Measurements from ENCODE around the gene FAM53B.

The FAM53B gene

GRCh38 chr10:124579011-124579399, 165.2 kb downstream of the FAM53B start:
- peaks cover 0 to 7% of the 10 kb centered on the region in 2 donors for H3K9me3 ChIP-seq (replicated peaks in 1 of 2; ENCODE audit: control insufficient read depth in 2 of 2, insufficient read depth in 1 of 2, low read depth in 1 of 2, low read length in 2 of 2)
- H2AFZ ChIP-seq (ENCODE audit: low read length): no peak overlapping the region
- WGBS, 2 donors (ENCODE audit: extremely low coverage in 2 of 2, insufficient read length in 2 of 2, insufficient replicate concordance in 1 of 2): no CpG with 5 or more reads among the region's 16 CpGs
- H4K91ac ChIP-seq (ENCODE audit: low read depth, low read length, poor library complexity): no peak overlapping the region
- peak overlapping the region; percentile 19 for H2AK5ac ChIP-seq (ENCODE audit: low read depth, low read length)
- H2BK120ac ChIP-seq (ENCODE audit: low read depth, low read length): no peak overlapping the region
- DNase-seq (ENCODE audit: low spot score): no peak
- H3K4me1 ChIP-seq (ENCODE audit: control insufficient read depth in 2 of 2, insufficient read depth in 1 of 2, low read depth in 1 of 2, low read length in 2 of 2): no peaks in the 10 kb centered on the region
- H2BK15ac ChIP-seq (ENCODE audit: low read length): no peak overlapping the region
- no peak overlapping the region for H2BK12ac ChIP-seq (ENCODE audit: low read length)
- no peak overlapping the region for H3K18ac ChIP-seq (ENCODE audit: low read length)
- no peak overlapping the region for H3K4ac ChIP-seq (ENCODE audit: low read length)
- no peak overlapping the region for H2BK5ac ChIP-seq (ENCODE audit: low read length)
- no peak overlapping the region for H3K4me2 ChIP-seq (ENCODE audit: insufficient read depth, low read length, poor library complexity, severe bottlenecking)
- H3K14ac ChIP-seq (ENCODE audit: low read length): no peak overlapping the region
- H3K27ac ChIP-seq (replicated peaks; ENCODE audit: low read length): no peak overlapping the region
- H3K27me3 ChIP-seq (ENCODE audit: control insufficient read depth in 3 of 3, insufficient read depth in 3 of 3, low read depth in 1 of 3, low read length in 3 of 3): peaks cover 0 to 12% (median 0%) of the 10 kb centered on the region in 3 experiments
- H3K79me1 ChIP-seq (ENCODE audit: low read depth, low read length): no peaks in the 10 kb centered on the region
- no peak overlapping the region for H3K4me3 ChIP-seq (ENCODE audit: low read length in 2 of 2)
- no peaks in the 10 kb centered on the region for H3K36me3 ChIP-seq (replicated peaks in 1 of 2; ENCODE audit: control insufficient read depth in 2 of 2, insufficient read depth in 2 of 2, low read length in 2 of 2)
- H3K9ac ChIP-seq (ENCODE audit: low read depth, low read length, poor library complexity): peak overlapping the region; percentile 2
- no peak overlapping the region for H4K8ac ChIP-seq (ENCODE audit: low read depth, low read length)
- H3K23ac ChIP-seq (ENCODE audit: low read depth, low read length, poor library complexity): no peak overlapping the region

- H3K23ac ChIP-seq (ENCODE audit: low read depth, low read length, poor library complexity): no peak overlapping the region
- H3K79me1 ChIP-seq (ENCODE audit: low read depth, low read length): no peaks in the 10 kb centered on the region
- H2AK5ac ChIP-seq (ENCODE audit: low read depth, low read length): peak overlapping the region; percentile 19
- peaks cover 0 to 12% (median 0%) of the 10 kb centered on the region in 3 experiments for H3K27me3 ChIP-seq (ENCODE audit: control insufficient read depth in 3 of 3, insufficient read depth in 3 of 3, low read depth in 1 of 3, low read length in 3 of 3)
- no peak overlapping the region for H3K4ac ChIP-seq (ENCODE audit: low read length)
- H3K4me3 ChIP-seq (ENCODE audit: low read length in 2 of 2): peak overlapping the region in 1 of 2 donors; percentile 47
- WGBS, 2 donors (ENCODE audit: extremely low coverage in 2 of 2, insufficient read length in 2 of 2, insufficient replicate concordance in 1 of 2): no CpG with 5 or more reads among the region's 23 CpGs
- H2BK12ac ChIP-seq (ENCODE audit: low read length): no peak overlapping the region
- no peaks in the 10 kb centered on the region for H3K36me3 ChIP-seq (replicated peaks in 1 of 2; ENCODE audit: control insufficient read depth in 2 of 2, insufficient read depth in 2 of 2, low read length in 2 of 2)
- H3K14ac ChIP-seq (ENCODE audit: low read length): no peak overlapping the region
- no peak overlapping the region for H4K8ac ChIP-seq (ENCODE audit: low read depth, low read length)
- H3K18ac ChIP-seq (ENCODE audit: low read length): no peak overlapping the region
- no peak overlapping the region for H2BK15ac ChIP-seq (ENCODE audit: low read length)
- no peak for DNase-seq (ENCODE audit: low spot score)
- no peaks in the 10 kb centered on the region for H3K4me1 ChIP-seq (ENCODE audit: control insufficient read depth in 2 of 2, insufficient read depth in 1 of 2, low read depth in 1 of 2, low read length in 2 of 2)
- H2AFZ ChIP-seq (ENCODE audit: low read length): no peak overlapping the region
- no peak overlapping the region for H2BK120ac ChIP-seq (ENCODE audit: low read depth, low read length)
- H3K4me2 ChIP-seq (ENCODE audit: insufficient read depth, low read length, poor library complexity, severe bottlenecking): no peak overlapping the region
- no peak overlapping the region for H2BK5ac ChIP-seq (ENCODE audit: low read length)
- no peak overlapping the region for H4K91ac ChIP-seq (ENCODE audit: low read depth, low read length, poor library complexity)
- H3K9me3 ChIP-seq (replicated peaks in 1 of 2; ENCODE audit: control insufficient read depth in 2 of 2, insufficient read depth in 1 of 2, low read depth in 1 of 2, low read length in 2 of 2): peaks cover 0 to 7% of the 10 kb centered on the region in 2 donors
- no peak overlapping the region for H3K27ac ChIP-seq (replicated peaks; ENCODE audit: low read length)
- H3K9ac ChIP-seq (ENCODE audit: low read depth, low read length, poor library complexity): peak overlapping the region; percentile 1
These were observed 165.8 kb downstream of the FAM53B start for GRCh38 chr10:124578231-124579010.

DNA sequence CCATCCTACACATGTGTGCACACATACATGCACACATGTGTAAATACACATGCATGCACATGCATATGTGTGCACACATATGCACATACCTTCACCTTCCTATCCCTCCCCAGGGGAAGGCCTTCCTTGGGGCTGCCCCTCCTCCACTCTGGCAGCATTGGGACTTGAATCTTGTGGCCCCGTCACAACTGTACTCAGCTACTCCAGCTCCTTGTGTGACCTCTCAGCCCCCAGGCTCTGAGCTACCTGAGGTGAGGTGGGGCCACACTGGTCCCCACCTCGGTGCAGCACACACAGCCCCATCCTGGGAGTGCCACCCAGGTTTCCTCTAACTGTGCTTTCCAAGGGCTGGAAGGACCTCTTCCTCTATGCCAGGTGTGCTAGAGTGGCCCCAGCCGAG, 166.5 kb downstream of the FAM53B start:
- Histone ChIP-seq H3K27me3 (ENCODE audit: control insufficient read depth in 3 of 3, insufficient read depth in 3 of 3, low read depth in 1 of 3, low read length in 3 of 3) (peaks cover 0 to 12% (median 0%) of the 10 kb centered on the region in 3 experiments), H3K14ac (ENCODE audit: low read length) (no peak overlapping the region), H3K9me3 (replicated peaks in 1 of 2; ENCODE audit: control insufficient read depth in 2 of 2, insufficient read depth in 1 of 2, low read depth in 1 of 2, low read length in 2 of 2) (peaks cover 0 to 7% of the 10 kb centered on the region in 2 donors), H3K27ac (replicated peaks; ENCODE audit: low read length) (no peak overlapping the region), H3K4ac (ENCODE audit: low read length) (no peak overlapping the region), H3K79me1 (ENCODE audit: low read depth, low read length) (no peaks in the 10 kb centered on the region), H3K36me3 (replicated peaks in 1 of 2; ENCODE audit: control insufficient read depth in 2 of 2, insufficient read depth in 2 of 2, low read length in 2 of 2) (no peaks in the 10 kb centered on the region), H3K4me3 (ENCODE audit: low read length in 2 of 2) (no peak overlapping the region), H2AK5ac (ENCODE audit: low read depth, low read length) (no peak overlapping the region), H2BK120ac (ENCODE audit: low read depth, low read length) (no peak overlapping the region), H3K18ac (ENCODE audit: low read length) (no peak overlapping the region), H3K23ac (ENCODE audit: low read depth, low read length, poor library complexity) (no peak overlapping the region), H2BK15ac (ENCODE audit: low read length) (no peak overlapping the region), H3K9ac (ENCODE audit: low read depth, low read length, poor library complexity) (no peak overlapping the region), H4K8ac (ENCODE audit: low read depth, low read length) (no peak overlapping the region), H3K4me2 (ENCODE audit: insufficient read depth, low read length, poor library complexity, severe bottlenecking) (no peak overlapping the region), H3K4me1 (ENCODE audit: control insufficient read depth in 2 of 2, insufficient read depth in 1 of 2, low read depth in 1 of 2, low read length in 2 of 2) (no peaks in the 10 kb centered on the region), H4K91ac (ENCODE audit: low read depth, low read length, poor library complexity) (no peak overlapping the region), H2BK12ac (ENCODE audit: low read length) (no peak overlapping the region), H2AFZ (ENCODE audit: low read length) (no peak overlapping the region), H2BK5ac (ENCODE audit: low read length) (no peak overlapping the region)
- DNase-seq (ENCODE audit: low spot score): no peak
- WGBS, 2 donors (ENCODE audit: extremely low coverage in 2 of 2, insufficient read length in 2 of 2, insufficient replicate concordance in 1 of 2): no CpG with 5 or more reads among the region's 3 CpGs

DNA sequence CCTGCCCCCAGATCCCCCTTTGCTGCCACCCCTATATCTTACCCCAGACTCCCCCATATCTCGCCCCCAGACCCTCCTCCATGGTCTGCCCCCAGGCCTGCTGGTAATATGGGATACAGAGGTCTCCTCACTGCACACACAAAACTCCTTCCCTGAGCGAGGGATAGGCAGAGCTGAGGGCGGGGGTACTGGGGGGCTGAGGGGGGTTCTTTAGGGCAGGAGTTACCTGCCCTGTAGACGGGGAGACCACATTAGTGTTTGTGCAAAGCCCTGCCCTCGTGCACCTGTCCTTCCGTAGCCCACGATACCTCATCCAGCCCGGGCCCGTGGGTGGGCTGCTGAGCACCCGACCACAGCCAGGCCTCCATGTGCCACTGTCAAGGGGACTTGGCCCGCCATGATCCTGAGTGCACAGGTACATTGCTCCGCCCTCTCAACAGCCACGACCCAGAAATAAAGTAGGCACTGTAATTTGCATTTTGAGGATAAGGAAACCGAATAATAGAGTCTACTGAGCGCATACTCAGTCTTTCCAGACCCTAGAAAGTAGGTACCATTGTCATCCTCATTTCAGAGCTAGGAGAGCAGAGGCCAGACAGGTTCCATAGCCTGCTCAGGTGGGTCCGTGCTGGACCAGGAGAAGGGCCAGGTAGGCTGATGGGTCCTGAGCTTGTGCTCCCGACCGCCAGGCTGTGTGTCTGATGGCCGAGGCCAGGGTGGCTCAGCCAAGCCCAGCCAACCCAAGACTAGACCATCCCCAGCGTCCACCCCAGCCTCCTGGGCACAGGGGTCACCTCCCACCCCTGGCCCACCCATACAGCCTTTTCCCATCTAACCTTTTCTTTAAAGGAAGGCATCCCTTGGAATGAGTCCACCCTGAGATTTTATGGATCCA, 167.4 kb downstream of the FAM53B start:
- DNase-seq (ENCODE audit: low spot score): no peak
- Histone ChIP-seq H3K27me3 (ENCODE audit: control insufficient read depth in 3 of 3, insufficient read depth in 3 of 3, low read depth in 1 of 3, low read length in 3 of 3) (peaks cover 0 to 12% (median 0%) of the 10 kb centered on the region in 3 experiments), H3K23ac (ENCODE audit: low read depth, low read length, poor library complexity) (no peak overlapping the region)

More for the DNA sequence above, 167.4 kb downstream of the FAM53B start:
- no peak overlapping the region for H2BK120ac ChIP-seq (ENCODE audit: low read depth, low read length)
- H3K9me3 ChIP-seq (replicated peaks in 1 of 2; ENCODE audit: control insufficient read depth in 2 of 2, insufficient read depth in 1 of 2, low read depth in 1 of 2, low read length in 2 of 2): peaks cover 0 to 7% of the 10 kb centered on the region in 2 donors
- H3K9ac ChIP-seq (ENCODE audit: low read depth, low read length, poor library complexity): no peak overlapping the region
- no peak overlapping the region for H4K8ac ChIP-seq (ENCODE audit: low read depth, low read length)
- H3K4me1 ChIP-seq (ENCODE audit: control insufficient read depth in 2 of 2, insufficient read depth in 1 of 2, low read depth in 1 of 2, low read length in 2 of 2): no peaks in the 10 kb centered on the region
- peak overlapping the region; percentile 28 for H2BK5ac ChIP-seq (ENCODE audit: low read length)
- H3K4ac ChIP-seq (ENCODE audit: low read length): no peak overlapping the region
- H3K4me3 ChIP-seq (ENCODE audit: low read length in 2 of 2): no peak overlapping the region
- no peak overlapping the region for H4K91ac ChIP-seq (ENCODE audit: low read depth, low read length, poor library complexity)
- H3K18ac ChIP-seq (ENCODE audit: low read length): no peak overlapping the region
- no peaks in the 10 kb centered on the region for H3K79me1 ChIP-seq (ENCODE audit: low read depth, low read length)
- H3K27ac ChIP-seq (replicated peaks; ENCODE audit: low read length): no peak overlapping the region
- WGBS, 2 donors (ENCODE audit: extremely low coverage in 2 of 2, insufficient read length in 2 of 2, insufficient replicate concordance in 1 of 2): no CpG with 5 or more reads among the region's 20 CpGs
- no peak overlapping the region for H3K4me2 ChIP-seq (ENCODE audit: insufficient read depth, low read length, poor library complexity, severe bottlenecking)
- no peak overlapping the region for H3K14ac ChIP-seq (ENCODE audit: low read length)
- no peak overlapping the region for H2BK12ac ChIP-seq (ENCODE audit: low read length)
- H2BK15ac ChIP-seq (ENCODE audit: low read length): no peak overlapping the region
- no peak overlapping the region for H2AFZ ChIP-seq (ENCODE audit: low read length)
- H2AK5ac ChIP-seq (ENCODE audit: low read depth, low read length): peak overlapping the region; percentile 60
- H3K36me3 ChIP-seq (replicated peaks in 1 of 2; ENCODE audit: control insufficient read depth in 2 of 2, insufficient read depth in 2 of 2, low read length in 2 of 2): no peaks in the 10 kb centered on the region

All from neuronal stem cell (in vitro differentiated cells).